ENCODE data around the gene NLRP5.
"Not testable (repeated sequence)": the region's sequence is repeated elsewhere in the genome, so short reads cannot be mapped to it uniquely, and the experiment has no call there.

The NLRP5 gene

GRCh38 chr19:56076498-56076897, 89.9 kb downstream of the NLRP5 start:
- DNase-seq (ENCODE audit: low read depth) = peak; percentile 37

GRCh38 chr19:56079609-56080008, 93.0 kb downstream of the NLRP5 start:
- DNase-seq (ENCODE audit: low read depth) = no peak

GRCh38 chr19:56080669-56081401, 94.3 kb downstream of the NLRP5 start:
- peak; percentile 63 for DNase-seq (ENCODE audit: low read depth)

- no peak for DNase-seq (ENCODE audit: low read depth)
Measured at GRCh38 chr19:56083668-56084067, 97.1 kb downstream of the NLRP5 start.

GRCh38 chr19:56084835-56085536, 98.4 kb downstream of the NLRP5 start:
- no peak for DNase-seq (ENCODE audit: low read depth)

GRCh38 chr19:56085571-56086275, 99.1 kb downstream of the NLRP5 start:
- DNase-seq (ENCODE audit: low read depth) = no peak

- DNase-seq (ENCODE audit: low read depth) = no peak
Measured at GRCh38 chr19:56086671-56087430, 100.3 kb downstream of the NLRP5 start.

GRCh38 chr19:56087647-56088496, 101.3 kb downstream of the NLRP5 start:
- DNase-seq (ENCODE audit: low read depth) = no peak

GRCh38 chr19:56088497-56089215, 102.1 kb downstream of the NLRP5 start:
- no peak for DNase-seq (ENCODE audit: low read depth)

- no peak for DNase-seq (ENCODE audit: low read depth)
Measured at GRCh38 chr19:56089344-56089743, 102.8 kb downstream of the NLRP5 start.

GRCh38 chr19:56091066-56091490, 104.5 kb downstream of the NLRP5 start:
- no peak for DNase-seq (ENCODE audit: low read depth)

- no peak for DNase-seq (ENCODE audit: low read depth)
Measured at GRCh38 chr19:56091751-56092546, 105.4 kb downstream of the NLRP5 start.

- DNase-seq (ENCODE audit: low read depth) = no peak
Measured at GRCh38 chr19:56092685-56093631, 106.4 kb downstream of the NLRP5 start.

GRCh38 chr19:56094449-56094848, 107.9 kb downstream of the NLRP5 start:
- no peak for DNase-seq (ENCODE audit: low read depth)

GRCh38 chr19:56096665-56097064, 110.1 kb downstream of the NLRP5 start:
- no peak for DNase-seq (ENCODE audit: low read depth)

GRCh38 chr19:56097306-56097705, 110.7 kb downstream of the NLRP5 start:
- DNase-seq (ENCODE audit: low read depth) = no peak

- no peak for DNase-seq (ENCODE audit: low read depth)
Measured at GRCh38 chr19:56097776-56098175, 111.2 kb downstream of the NLRP5 start.

GRCh38 chr19:56098237-56098636, 111.7 kb downstream of the NLRP5 start:
- not testable (repeated sequence) for DNase-seq (ENCODE audit: low read depth)

Measured in stromal cell of bone marrow (primary cell).